Left lung (tissue), 10 donors: ENCODE data around the gene ANKRD33B. TPM values are rescaled to one million over a fixed set of nuclear protein-coding genes. Genes with fewer than 3 reads are reported as not detected.
A peak's percentile ranks its signal among the peaks of the same experiment; 100 is the strongest.

ENCODE experiments used
- ATAC-seq: fragments of 200-7000 bp; cut with Tn5 transposase; one replicate; pipeline ENCODE4 v1.9.1; 2020; ENCODE audit warnings: moderate library complexity
- DNase-seq, 4 donors: peaks; one replicate each; pipeline ENCODE4 v3.0.0-alpha.2; 2013 to 2020
- H3K27ac ChIP-seq, 2 donors: fragments of 200-600 bp; sonication (generic) in 1 of 2; one replicate each; pipeline versions ENCODE4 v1.5.0 to v1.8.0; 2020 to 2021
- H3K27me3 ChIP-seq, 2 donors: fragments of 200-600 bp; sonication (generic) in 1 of 2; one replicate each; pipeline versions ENCODE4 v1.5.0 to v1.8.0; 2020 to 2021
- H3K36me3 ChIP-seq, 2 donors: fragments of 200-600 bp; sonication (generic) in 1 of 2; one replicate each; pipeline versions ENCODE4 v1.5.0 to v1.8.0; 2020 to 2021
- H3K4me1 ChIP-seq, 2 donors: fragments of 200-600 bp; one replicate each; pipeline ENCODE4 v1.8.0; 2021
- H3K4me3 ChIP-seq, 2 donors: fragments of 200-600 bp; sonication (generic) in 1 of 2; one replicate each; pipeline versions ENCODE4 v1.5.0 to v1.8.0; 2020 to 2021; ENCODE audit warnings: mild to moderate bottlenecking in 1 of 2
- H3K9me3 ChIP-seq, 2 donors: fragments of 200-600 bp; sonication (generic) in 1 of 2; one replicate each; pipeline versions ENCODE4 v1.5.0 to v1.8.0; 2020 to 2021
- intact Hi-C, 2 donors: fragments of 100-400 bp; cut with DNase I; formaldehyde crosslinking; loops; one replicate each; pipeline versions ENCODE4 v1.11.2 to v1.14.2; 2022
- polyA plus RNA-seq, 6 donors: library from polyadenylated mRNA; unstranded; fragments of 120-200 nt; gene quantifications; one replicate each; pipeline ENCODE4 v1.2.1, GENCODE V29; 2013; ENCODE audit not compliant: insufficient read length in 6 of 6
- total RNA-seq, 2 donors: library from RNA; stranded (reverse); fragmentation: NEBNext Ultra II Directional; extraction: Animal tissue kit (Norgen Biotek cat#: 25700); gene quantifications; one replicate each; pipeline ENCODE4 v1.2.1, GENCODE V29; 2021
- TF ChIP-seq, protein P1 (sequence below), 2 donors: fragments of 200-600 bp; sonication (generic) in 1 of 2; IDR thresholded peaks; one replicate each; pipeline versions ENCODE4 v1.5.0 to v1.8.0; 2021; ENCODE audit warnings: antibody characterized with exemption in 2 of 2
- donor health status: DM: no; HTN: yes; CAD: no.
- donor health status: DM: no; HTN: no; CAD: no.

Gene ANKRD33B
- total and polyA plus RNA-seq, 8 donors, result 0.53 to 6.3 (median 0.69) TPM

DNA sequence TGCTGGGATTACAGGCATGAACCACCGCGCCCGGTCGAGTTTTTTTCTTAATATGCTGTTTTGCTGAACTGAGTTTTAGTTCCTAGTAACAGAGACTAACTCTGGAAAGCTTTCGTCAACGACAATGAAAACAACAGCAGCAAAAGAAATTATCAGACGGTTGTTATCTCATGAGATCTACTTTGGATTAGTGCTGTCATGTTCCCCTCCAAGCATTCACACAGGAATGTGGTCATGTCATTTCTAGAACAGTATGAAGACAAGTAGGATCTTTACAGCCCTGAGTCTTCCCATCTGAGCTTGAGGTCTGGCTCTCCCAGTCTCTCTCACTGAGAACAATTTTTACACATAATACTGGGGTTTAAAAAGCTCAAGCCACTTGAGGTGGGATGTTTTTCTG, 4.0 kb upstream of the ANKRD33B start:
- DNase-seq, result no peak
- ATAC-seq, result no peak
- Histone ChIP-seq H3K4me1 (peaks cover 7 to 41% of the 10 kb centered on the region in 2 donors), H3K9me3 (no peaks in the 10 kb centered on the region), H3K27me3 (peaks cover 19 to 33% of the 10 kb centered on the region in 2 donors), H3K4me3 (no peak overlapping the region), H3K36me3 (no peaks in the 10 kb centered on the region), H3K27ac (no peak overlapping the region)
- intact Hi-C loops, result no loop called here
- TF ChIP-seq, protein P1, sequence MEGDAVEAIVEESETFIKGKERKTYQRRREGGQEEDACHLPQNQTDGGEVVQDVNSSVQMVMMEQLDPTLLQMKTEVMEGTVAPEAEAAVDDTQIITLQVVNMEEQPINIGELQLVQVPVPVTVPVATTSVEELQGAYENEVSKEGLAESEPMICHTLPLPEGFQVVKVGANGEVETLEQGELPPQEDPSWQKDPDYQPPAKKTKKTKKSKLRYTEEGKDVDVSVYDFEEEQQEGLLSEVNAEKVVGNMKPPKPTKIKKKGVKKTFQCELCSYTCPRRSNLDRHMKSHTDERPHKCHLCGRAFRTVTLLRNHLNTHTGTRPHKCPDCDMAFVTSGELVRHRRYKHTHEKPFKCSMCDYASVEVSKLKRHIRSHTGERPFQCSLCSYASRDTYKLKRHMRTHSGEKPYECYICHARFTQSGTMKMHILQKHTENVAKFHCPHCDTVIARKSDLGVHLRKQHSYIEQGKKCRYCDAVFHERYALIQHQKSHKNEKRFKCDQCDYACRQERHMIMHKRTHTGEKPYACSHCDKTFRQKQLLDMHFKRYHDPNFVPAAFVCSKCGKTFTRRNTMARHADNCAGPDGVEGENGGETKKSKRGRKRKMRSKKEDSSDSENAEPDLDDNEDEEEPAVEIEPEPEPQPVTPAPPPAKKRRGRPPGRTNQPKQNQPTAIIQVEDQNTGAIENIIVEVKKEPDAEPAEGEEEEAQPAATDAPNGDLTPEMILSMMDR (IDR thresholded peaks at IDR 0.05), result no peak

DNA sequence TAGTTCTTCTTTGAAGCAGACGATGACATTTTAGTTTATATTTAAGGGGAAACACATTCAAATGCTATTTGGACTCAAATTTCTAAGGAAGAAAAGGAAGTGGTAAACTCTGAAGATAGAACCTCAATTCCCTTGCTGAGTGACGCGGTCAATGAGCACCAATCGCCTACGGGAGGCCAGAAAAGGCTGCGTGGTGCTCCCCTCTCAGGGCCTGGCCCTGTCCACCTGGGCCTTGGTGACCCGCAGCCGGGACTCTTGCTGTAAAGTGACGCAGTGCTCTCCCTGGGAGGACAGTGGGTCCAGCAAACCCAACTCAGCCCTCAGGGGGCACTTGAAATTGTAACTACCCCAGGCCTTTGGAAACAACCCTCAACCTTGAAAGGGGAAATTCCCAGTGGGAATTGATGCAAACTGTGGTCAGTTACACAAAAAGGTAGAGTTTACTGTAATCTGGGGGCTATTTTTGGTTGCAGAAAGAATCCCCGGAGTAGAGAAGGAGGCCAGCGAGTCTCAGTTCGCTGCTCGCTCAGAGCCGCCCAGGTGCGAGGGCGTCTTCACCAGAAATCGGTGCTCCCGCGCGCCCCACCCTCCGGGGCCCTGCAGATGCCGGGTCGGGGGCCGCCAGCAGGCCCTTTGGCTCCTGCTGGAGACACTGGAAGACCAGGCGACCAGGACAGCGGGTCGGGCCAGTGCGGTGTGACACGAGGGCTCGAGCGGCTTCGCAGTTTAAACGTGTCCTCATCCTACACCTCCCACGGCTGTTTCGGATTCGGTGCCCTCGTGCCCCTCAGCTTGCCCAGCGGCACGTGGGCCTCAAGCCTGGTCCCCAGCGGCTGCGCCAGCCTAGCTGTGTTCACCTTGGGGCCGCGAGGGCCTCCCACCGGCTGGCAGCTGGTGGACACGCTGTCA, 1.4 kb upstream of the ANKRD33B start:
- Histone ChIP-seq H3K27me3 (peaks cover 26 to 44% of the 10 kb centered on the region in 2 donors), H3K27ac (no peak overlapping the region)

DNA sequence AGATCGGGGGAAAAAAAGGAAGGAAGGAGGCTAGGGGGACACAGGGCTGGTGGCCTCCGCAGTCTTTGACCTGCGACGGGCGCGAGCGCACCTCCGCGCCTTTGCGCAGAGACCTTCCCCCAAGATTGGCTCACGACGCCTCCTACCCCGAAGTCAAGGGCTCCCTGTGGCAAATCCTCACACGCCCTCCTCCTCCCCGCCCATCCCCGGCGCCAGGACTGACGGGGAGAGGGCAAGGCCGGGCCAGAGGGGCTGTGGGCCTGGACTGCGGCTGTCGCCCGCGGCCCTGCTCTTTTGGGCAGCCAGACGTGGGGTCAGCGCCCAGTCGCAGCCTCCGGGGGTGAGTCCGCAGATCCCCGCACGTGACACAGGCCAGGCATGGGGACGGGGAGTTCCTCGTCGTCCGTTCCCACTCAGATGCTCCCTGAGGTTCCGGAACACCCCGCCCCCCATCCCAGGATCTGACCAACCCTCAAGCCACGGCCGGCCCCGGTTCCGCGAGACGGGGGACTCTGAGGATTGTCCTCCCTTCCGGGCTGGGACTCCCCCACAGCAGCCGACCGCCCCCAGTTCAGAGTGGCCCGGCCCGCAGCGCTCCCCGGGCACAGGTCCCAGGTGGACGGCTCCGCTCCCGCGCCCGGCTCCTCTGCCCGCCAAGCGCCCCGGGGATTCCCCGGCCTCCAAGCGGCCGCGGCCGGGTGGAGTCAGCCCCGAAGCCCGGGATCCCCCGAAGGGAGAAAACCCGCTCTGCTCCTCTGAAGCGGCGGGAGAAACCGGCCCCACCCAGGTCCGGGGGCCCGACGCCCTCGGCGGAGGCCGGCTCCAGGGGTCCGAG, 543 bp upstream of the ANKRD33B start:
- ATAC-seq (peak; percentile 63), DNase-seq (peak in 3 of 4 donors; percentile 30 to 90 (median 49))
- Histone ChIP-seq H3K36me3 (no peaks in the 10 kb centered on the region), H3K27ac (peak overlapping the region; percentile 7 to 76), H3K4me3 (peak overlapping the region; percentile 61 to 81), H3K9me3 (no peaks in the 10 kb centered on the region), H3K27me3 (peaks cover 26 to 44% of the 10 kb centered on the region in 2 donors), H3K4me1 (peaks cover 11 to 48% of the 10 kb centered on the region in 2 donors)
- TF ChIP-seq, protein P1 (IDR thresholded peaks at IDR 0.05), result no peak
- intact Hi-C loops, result no loop called here

More for the DNA sequence above, 1.4 kb upstream of the ANKRD33B start:
- Histone ChIP-seq H3K4me3 (no peak overlapping the region), H3K9me3 (no peaks in the 10 kb centered on the region), H3K4me1 (peaks cover 11 to 54% of the 10 kb centered on the region in 2 donors), H3K36me3 (no peaks in the 10 kb centered on the region)
- no peak for ATAC-seq
- TF ChIP-seq, protein P1 (IDR thresholded peaks at IDR 0.05), result no peak
- DNase-seq, result no peak
- intact Hi-C loops, result no loop called here

DNA sequence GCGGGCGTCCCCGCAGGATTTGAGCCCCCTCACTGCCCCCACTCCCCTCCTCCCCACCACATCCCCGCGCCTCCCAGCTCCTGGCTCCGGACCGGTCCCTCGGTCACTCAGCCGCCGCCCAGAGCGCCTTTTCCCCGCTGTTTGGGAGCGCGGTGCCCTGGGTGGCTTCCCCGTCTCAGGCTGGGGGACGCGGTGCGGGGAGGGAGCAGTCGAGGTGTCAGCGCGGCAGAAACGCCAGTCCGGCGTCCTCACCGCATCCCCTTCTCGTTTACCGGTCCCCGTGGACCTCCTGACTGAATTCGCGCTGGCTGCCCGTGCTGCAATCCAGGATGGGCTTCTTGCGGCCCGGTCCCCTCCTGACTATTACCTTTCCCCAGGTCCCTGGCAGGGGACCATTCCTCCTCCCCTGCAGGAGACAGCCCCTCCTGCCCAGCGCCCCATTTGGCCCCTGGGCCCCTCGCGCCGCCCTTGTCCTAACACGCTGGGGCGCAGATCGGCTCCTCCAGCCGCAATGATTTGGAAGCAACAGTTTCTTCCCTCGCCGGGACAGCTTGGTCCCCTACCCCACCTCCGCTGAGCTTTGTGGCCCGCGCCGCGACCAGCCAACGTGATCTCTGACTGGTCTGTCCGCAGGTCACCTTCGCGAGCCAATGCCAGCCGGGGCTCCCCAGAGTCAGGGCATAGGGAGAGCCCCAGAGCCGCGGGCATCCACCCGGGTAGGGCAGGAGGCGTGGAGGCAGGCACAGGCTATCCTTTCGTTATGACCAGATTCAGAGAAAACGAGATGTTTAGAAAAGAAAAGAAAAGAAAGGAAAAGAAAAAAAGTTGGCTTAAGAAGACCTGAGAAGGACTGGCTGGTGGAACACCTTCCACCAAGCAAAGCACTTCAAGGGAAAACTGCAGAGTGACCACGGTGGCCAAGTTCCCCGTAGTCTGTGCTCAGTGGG, 1.2 kb downstream of the ANKRD33B start:
- Histone ChIP-seq H3K27ac (no peak overlapping the region), H3K27me3 (peaks cover 26 to 44% of the 10 kb centered on the region in 2 donors), H3K4me3 (peak overlapping the region; percentile 61 to 81), H3K9me3 (no peaks in the 10 kb centered on the region), H3K4me1 (peaks cover 11 to 48% of the 10 kb centered on the region in 2 donors), H3K36me3 (no peaks in the 10 kb centered on the region)
- intact Hi-C loops, result no loop called here
- DNase-seq (peak in 2 of 4 donors; percentile 47 to 88), ATAC-seq (peak; percentile 5)
- TF ChIP-seq, protein P1 (IDR thresholded peaks at IDR 0.05), result no peak
